DOHH2 (cell line): ENCODE measurements around the gene INSM1.

Experiments
- H3F3A ChIP-seq: fragments of 200-600 bp; sonication (generic), shearing (Covaris generic); 2 replicates; pipeline ENCODE4 v1.6.0; 2016; ENCODE audit warnings: antibody characterized with exemption, mild to moderate bottlenecking; ENCODE audit not compliant: control insufficient read depth, insufficient read depth
- H3K27ac ChIP-seq: fragments of 200-600 bp; sonication (generic); 2 replicates; pipeline ENCODE4 v1.5.1; 2014; ENCODE audit warnings: low read depth, mild to moderate bottlenecking, low read length, moderate library complexity
- H3K27me3 ChIP-seq: fragments of 200-600 bp; sonication (generic); 2 replicates; pipeline ENCODE4 v1.6.1; 2014; ENCODE audit warnings: mild to moderate bottlenecking, low read length, mixed read lengths; ENCODE audit not compliant: control insufficient read depth
- H3K36me3 ChIP-seq: fragments of 200-600 bp; sonication (generic); 2 replicates; pipeline ENCODE4 v1.6.1; 2014; ENCODE audit warnings: mild to moderate bottlenecking, low read length, moderate library complexity, mixed read lengths; ENCODE audit not compliant: control insufficient read depth
- H3K4me1 ChIP-seq: fragments of 200-600 bp; sonication (generic); 2 replicates; pipeline ENCODE4 v1.6.1; 2014; ENCODE audit warnings: mild to moderate bottlenecking, low read length, mixed read lengths; ENCODE audit not compliant: control insufficient read depth
- H3K4me2 ChIP-seq: fragments of 200-600 bp; sonication (generic); 2 replicates; pipeline ENCODE4 v1.6.0; 2014; ENCODE audit warnings: mild to moderate bottlenecking, low read length, moderate library complexity
- H3K4me3 ChIP-seq: fragments of 200-600 bp; sonication (generic); 2 replicates; pipeline ENCODE4 v1.5.1; 2014; ENCODE audit warnings: mild to moderate bottlenecking, low read length, mixed read lengths
- H3K79me2 ChIP-seq: fragments of 200-600 bp; sonication (generic); 2 replicates; pipeline ENCODE4 v1.6.1; 2014; ENCODE audit warnings: mild to moderate bottlenecking, low read length, mixed read lengths; ENCODE audit not compliant: control insufficient read depth
- H3K9me2 ChIP-seq: fragments of 200-600 bp; sonication (generic); replicated peaks from 2 replicates; pipeline ENCODE4 v1.6.1; 2014; ENCODE audit warnings: mild to moderate bottlenecking, low read length, mixed read lengths; ENCODE audit not compliant: control insufficient read depth
- H3K9me3 ChIP-seq: fragments of 200-600 bp; sonication (generic); 2 replicates; pipeline ENCODE4 v1.6.1; 2014; ENCODE audit warnings: antibody characterized with exemption, low read length, mixed read lengths; ENCODE audit not compliant: control insufficient read depth, insufficient read depth
- H4K20me1 ChIP-seq: fragments of 200-600 bp; sonication (generic); 2 replicates; pipeline ENCODE4 v1.6.0; 2014; ENCODE audit warnings: low read depth, mild to moderate bottlenecking, antibody characterized with exemption, low read length, moderate library complexity; ENCODE audit not compliant: control insufficient read depth, insufficient read depth
- EZH2phosphoT487 ChIP-seq: fragments of 200-600 bp; sonication (generic); IDR thresholded peaks from 2 replicates; pipeline ENCODE4 v1.6.1; 2017; ENCODE audit warnings: borderline replicate concordance, mild to moderate bottlenecking, antibody characterized with exemption, low read length, moderate library complexity, mixed read lengths
- TF ChIP-seq, protein P1 (sequence below): fragments of 200-600 bp; sonication (generic); IDR thresholded peaks from one replicate; pipeline ENCODE4 v1.5.1; 2014; ENCODE audit warnings: antibody characterized with exemption, mild to moderate bottlenecking, low read depth, low read length; ENCODE audit not compliant: poor library complexity, severe bottlenecking

Gene INSM1

DNA sequence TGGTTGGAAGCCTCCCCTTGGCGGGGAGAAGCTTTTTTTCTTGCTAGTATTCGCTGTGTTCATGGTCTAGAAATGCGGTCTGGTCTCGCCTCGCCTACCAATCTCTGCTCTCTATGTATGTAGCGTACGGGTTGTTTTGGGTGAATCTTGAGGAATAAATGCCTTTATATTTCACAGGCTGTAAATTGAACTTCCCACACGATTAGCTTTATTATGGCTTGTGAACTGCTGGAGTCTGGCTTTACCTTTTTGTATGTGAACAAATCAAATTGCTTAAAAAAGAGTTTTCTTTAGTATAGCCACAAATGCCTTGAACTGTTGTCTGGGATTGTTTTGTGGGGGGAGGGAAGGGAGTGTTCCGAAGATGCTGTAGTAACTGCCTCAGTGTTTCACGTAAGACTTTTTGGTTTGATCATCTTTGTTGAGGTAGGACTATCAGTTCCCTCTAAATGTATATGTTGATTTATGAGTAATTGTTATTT lies 2.2 kb downstream of the INSM1 start:
- H4K20me1 ChIP-seq = no peaks in the 10 kb centered on the region

DNA sequence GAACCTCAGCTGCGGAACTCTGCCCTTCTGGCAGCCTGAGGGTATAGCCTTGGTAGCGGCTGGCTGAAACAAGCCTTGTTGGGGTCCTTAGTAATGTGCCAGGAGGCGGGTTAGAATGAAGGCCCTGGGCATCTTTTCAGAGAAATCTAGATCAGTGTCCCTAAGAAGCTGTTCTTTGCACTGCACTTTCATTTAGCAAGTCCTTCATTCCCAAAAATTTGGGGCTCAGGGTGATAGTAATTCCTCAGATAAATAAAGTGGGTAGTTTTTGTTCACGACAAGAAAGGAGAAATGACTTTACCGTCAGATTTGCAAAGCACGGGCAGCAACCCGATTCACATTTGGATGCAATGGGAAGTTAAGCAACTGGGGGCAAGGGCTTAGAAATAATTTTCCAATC lies 3.2 kb downstream of the INSM1 start:
- H3K4me3 ChIP-seq = no peak overlapping the region
- no peaks in the 10 kb centered on the region for H3K9me3 ChIP-seq

More for the DNA sequence above, 2.2 kb downstream of the INSM1 start:
- no peaks in the 10 kb centered on the region for H3K36me3 ChIP-seq
- TF ChIP-seq EZH2phosphoT487 = peak; percentile 12; the same call in 1 of the 2 replicates
- TF ChIP-seq, protein P1, sequence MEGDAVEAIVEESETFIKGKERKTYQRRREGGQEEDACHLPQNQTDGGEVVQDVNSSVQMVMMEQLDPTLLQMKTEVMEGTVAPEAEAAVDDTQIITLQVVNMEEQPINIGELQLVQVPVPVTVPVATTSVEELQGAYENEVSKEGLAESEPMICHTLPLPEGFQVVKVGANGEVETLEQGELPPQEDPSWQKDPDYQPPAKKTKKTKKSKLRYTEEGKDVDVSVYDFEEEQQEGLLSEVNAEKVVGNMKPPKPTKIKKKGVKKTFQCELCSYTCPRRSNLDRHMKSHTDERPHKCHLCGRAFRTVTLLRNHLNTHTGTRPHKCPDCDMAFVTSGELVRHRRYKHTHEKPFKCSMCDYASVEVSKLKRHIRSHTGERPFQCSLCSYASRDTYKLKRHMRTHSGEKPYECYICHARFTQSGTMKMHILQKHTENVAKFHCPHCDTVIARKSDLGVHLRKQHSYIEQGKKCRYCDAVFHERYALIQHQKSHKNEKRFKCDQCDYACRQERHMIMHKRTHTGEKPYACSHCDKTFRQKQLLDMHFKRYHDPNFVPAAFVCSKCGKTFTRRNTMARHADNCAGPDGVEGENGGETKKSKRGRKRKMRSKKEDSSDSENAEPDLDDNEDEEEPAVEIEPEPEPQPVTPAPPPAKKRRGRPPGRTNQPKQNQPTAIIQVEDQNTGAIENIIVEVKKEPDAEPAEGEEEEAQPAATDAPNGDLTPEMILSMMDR = no peak
- H3K4me1 ChIP-seq = no peaks in the 10 kb centered on the region
- no peak overlapping the region for H3K4me2 ChIP-seq
- H3K79me2 ChIP-seq = no peaks in the 10 kb centered on the region
- H3K4me3 ChIP-seq = no peak overlapping the region
- peaks cover 35% of the 10 kb centered on the region for H3K27me3 ChIP-seq
- no peaks in the 10 kb centered on the region for H3K9me2 ChIP-seq
- H3F3A ChIP-seq = peaks cover 4% of the 10 kb centered on the region; the same call in 1 of the 2 replicates
- H3K9me3 ChIP-seq = no peaks in the 10 kb centered on the region
- no peak overlapping the region for H3K27ac ChIP-seq

DNA sequence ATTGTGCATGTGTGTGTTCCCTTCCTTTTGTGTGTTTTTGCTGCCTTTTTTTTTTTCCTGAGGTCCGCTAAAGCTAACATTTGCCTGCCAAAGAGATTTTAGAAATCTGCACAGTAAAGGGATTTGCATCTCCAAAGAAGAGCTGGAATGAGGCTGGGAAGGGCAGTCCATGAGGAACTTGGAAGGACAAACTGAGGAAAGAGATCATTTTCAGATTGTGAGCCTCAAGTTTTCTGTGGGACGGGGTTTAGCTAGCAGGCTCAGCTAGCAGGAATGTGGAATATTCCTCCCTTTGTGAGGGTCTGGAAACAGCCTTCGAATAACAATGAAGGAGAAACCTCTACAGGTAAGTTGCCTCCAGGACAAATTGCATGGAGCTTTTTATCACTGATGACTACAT lies 3.8 kb downstream of the INSM1 start:
- no peaks in the 10 kb centered on the region for H3F3A ChIP-seq
- H3K4me3 ChIP-seq = no peak overlapping the region
- no peak for TF ChIP-seq EZH2phosphoT487
- TF ChIP-seq, protein P1 = no peak
- H3K4me2 ChIP-seq = no peak overlapping the region
- H4K20me1 ChIP-seq = no peaks in the 10 kb centered on the region
- H3K9me2 ChIP-seq = no peaks in the 10 kb centered on the region
- no peak overlapping the region for H3K27ac ChIP-seq
- no peaks in the 10 kb centered on the region for H3K4me1 ChIP-seq
- H3K79me2 ChIP-seq = no peaks in the 10 kb centered on the region
- no peaks in the 10 kb centered on the region for H3K36me3 ChIP-seq
- H3K9me3 ChIP-seq = no peaks in the 10 kb centered on the region
- H3K27me3 ChIP-seq = peaks cover 35% of the 10 kb centered on the region

More for the DNA sequence above, 3.2 kb downstream of the INSM1 start:
- Histone ChIP-seq H4K20me1 (no peaks in the 10 kb centered on the region), H3F3A (peaks cover 2% of the 10 kb centered on the region; the same call in 1 of the 2 replicates), H3K4me1 (no peaks in the 10 kb centered on the region), H3K27ac (no peak overlapping the region), H3K4me2 (no peak overlapping the region), H3K36me3 (no peaks in the 10 kb centered on the region), H3K27me3 (peaks cover 35% of the 10 kb centered on the region), H3K79me2 (no peaks in the 10 kb centered on the region), H3K9me2 (no peaks in the 10 kb centered on the region)
- no peak for TF ChIP-seq EZH2phosphoT487
- TF ChIP-seq, protein P1 = no peak
